ENCODE measurements around the gene ASTN2. TPM values are rescaled to one million over a fixed set of nuclear protein-coding genes. Genes with fewer than 3 reads are reported as not detected.
A peak's percentile ranks its signal among the peaks of the same experiment; 100 is the strongest.

The ASTN2 gene
- total RNA-seq, 4 donors from 2014 or later = 3.0 to 7.0 (median 5.2) TPM

DNA sequence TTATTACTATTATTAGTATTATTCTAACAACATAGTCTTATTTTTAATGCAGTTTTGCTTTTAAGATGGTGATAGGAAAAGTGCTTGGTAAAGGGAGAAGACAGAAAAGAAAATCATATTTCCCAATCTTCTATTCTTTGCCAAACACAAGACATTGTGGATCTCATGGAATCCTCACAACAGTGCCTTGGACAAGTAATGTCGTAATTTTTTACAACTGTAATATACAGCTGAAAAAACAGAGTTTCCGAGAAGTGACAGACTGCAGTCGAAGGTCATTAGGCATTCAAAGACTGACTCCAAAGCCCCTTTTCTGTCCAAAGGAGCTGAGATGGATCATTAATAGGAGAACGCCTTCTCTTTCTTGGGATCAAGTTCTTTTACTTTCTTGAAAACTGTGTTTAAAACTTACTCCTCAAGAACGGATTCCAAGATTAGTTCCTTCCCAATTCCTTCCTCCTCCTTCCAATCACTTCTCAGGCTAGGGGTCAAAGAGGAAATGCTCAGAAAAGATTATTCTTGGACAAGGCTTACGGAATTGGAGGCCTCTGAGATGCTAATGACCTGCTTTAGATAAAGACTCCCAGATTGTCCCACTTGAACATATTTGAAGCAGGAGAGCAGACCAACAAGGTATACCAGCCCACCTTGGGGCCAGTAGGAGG is 752.1 kb downstream of the ASTN2 start:
- Histone ChIP-seq H3K9me3 (no peaks in the 10 kb centered on the region), H3K4me3 (no peak overlapping the region), H3K27me3 (no peaks in the 10 kb centered on the region), H3K4me1 (peaks cover 0 to 22% (median 1%) of the 10 kb centered on the region in 4 donors), H3K36me3 (no peaks in the 10 kb centered on the region), H3K27ac (peak overlapping the region in 2 of 4 donors; percentile 31 to 50)
- WGBS, 2 donors (ENCODE audit: low coverage in 1 of 2) = 38 to 66% methylated on average over 4 to 6 of the region's 6 CpGs
- intact Hi-C loops (cut with DNase I; ENCODE audit: low total_unique reads) = no loop called here
- in situ Hi-C loops (cut with MboI; ENCODE audit: low pct_ligation_motif_present in 1 of 4, low pct_unique_long_range_greater_than_20kb in 1 of 4, low sequenced_read_pairs in 3 of 4) = loop anchor here in 3 of 4 donors (25.0 kb wide), 3 partner anchors 500 to 1075 kb away; partner anchors contain the start of gene PAPPA (in 3 of the 3)
- TF ChIP-seq EP300 (IDR thresholded peaks at IDR 0.05; ENCODE audit: low read depth) = no peak
- no peak for TF ChIP-seq POLR2A (IDR thresholded peaks at IDR 0.05)
- no peak for TF ChIP-seq POLR2AphosphoS5 (IDR thresholded peaks at IDR 0.05)
- TF ChIP-seq, protein P1, sequence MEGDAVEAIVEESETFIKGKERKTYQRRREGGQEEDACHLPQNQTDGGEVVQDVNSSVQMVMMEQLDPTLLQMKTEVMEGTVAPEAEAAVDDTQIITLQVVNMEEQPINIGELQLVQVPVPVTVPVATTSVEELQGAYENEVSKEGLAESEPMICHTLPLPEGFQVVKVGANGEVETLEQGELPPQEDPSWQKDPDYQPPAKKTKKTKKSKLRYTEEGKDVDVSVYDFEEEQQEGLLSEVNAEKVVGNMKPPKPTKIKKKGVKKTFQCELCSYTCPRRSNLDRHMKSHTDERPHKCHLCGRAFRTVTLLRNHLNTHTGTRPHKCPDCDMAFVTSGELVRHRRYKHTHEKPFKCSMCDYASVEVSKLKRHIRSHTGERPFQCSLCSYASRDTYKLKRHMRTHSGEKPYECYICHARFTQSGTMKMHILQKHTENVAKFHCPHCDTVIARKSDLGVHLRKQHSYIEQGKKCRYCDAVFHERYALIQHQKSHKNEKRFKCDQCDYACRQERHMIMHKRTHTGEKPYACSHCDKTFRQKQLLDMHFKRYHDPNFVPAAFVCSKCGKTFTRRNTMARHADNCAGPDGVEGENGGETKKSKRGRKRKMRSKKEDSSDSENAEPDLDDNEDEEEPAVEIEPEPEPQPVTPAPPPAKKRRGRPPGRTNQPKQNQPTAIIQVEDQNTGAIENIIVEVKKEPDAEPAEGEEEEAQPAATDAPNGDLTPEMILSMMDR (IDR thresholded peaks at IDR 0.05) = no peak
- DNase-seq = no peak

DNA sequence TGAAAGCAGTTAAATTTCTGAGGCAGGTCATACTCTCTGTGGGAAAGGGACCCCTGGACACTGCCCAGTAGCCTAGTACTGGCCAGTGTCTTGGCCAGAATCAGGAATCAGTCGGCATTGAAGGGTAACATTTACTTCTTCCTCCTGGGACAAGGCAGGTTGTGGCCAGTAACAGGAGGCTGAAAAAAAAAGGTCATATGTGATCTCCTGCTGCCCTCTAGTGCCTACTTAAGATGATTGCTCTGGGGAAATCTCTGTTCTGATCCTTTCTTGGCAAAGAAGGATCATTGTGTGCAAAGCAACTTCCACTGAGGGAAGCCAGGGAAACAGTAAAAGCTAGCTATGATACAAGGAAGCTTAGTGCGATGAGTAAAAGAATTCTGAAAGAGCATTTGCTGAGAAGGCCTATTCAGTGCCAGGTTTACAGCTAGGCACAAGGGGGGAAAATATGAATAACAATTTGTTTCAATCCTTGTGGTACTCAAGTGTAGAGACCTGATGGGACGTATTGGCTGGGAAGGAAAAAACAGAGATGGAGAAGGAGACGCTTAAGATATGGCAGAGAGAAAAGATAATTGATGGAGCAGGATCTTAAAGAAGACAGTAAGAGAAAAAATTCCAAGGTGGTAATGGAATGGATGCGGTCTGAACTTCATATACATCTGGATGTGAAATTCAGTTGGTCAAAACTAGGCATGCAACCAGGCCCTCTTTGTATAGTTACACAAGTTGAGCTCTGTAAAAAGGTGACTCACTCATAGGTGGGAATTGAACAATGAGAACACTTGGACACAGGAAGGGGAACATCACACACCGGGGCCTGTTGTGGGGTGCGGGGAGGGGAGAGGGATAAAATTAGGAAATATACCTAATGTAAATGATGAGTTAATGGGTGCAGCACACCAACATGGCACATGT is 753.6 kb downstream of the ASTN2 start:
- in situ Hi-C loops (cut with MboI; ENCODE audit: low pct_ligation_motif_present in 1 of 4, low pct_unique_long_range_greater_than_20kb in 1 of 4, low sequenced_read_pairs in 3 of 4) = loop anchor here in 3 of 4 donors (25.0 kb wide), 3 partner anchors 499 to 1074 kb away; partner anchors contain the start of gene PAPPA (in 3 of the 3)
- TF ChIP-seq, protein P1 (IDR thresholded peaks at IDR 0.05) = peak; percentile 67 to 73 (median 69)
- no peak for TF ChIP-seq POLR2AphosphoS5 (IDR thresholded peaks at IDR 0.05)
- TF ChIP-seq EP300 (IDR thresholded peaks at IDR 0.05; ENCODE audit: low read depth) = no peak
- no peak for TF ChIP-seq POLR2A (IDR thresholded peaks at IDR 0.05)
- intact Hi-C loops (cut with DNase I; ENCODE audit: low total_unique reads) = no loop called here

GRCh38 chr9:116658265-116658664 is 756.6 kb downstream of the ASTN2 start:
- TF ChIP-seq POLR2AphosphoS5 (IDR thresholded peaks at IDR 0.05) (no peak), POLR2A (IDR thresholded peaks at IDR 0.05) (no peak), EP300 (IDR thresholded peaks at IDR 0.05; ENCODE audit: low read depth) (no peak)
- TF ChIP-seq, protein P1 (IDR thresholded peaks at IDR 0.05) = no peak
- H3K4me3 ChIP-seq = no peak overlapping the region
- H3K27ac ChIP-seq = no peak overlapping the region
- WGBS, 2 donors (ENCODE audit: low coverage in 1 of 2) = 98% methylated on average over 2 of the region's 2 CpGs; no CpG with 5 or more reads in 1 of the 2 donors
- in situ Hi-C loops (cut with MboI; ENCODE audit: low pct_ligation_motif_present in 1 of 4, low pct_unique_long_range_greater_than_20kb in 1 of 4, low sequenced_read_pairs in 3 of 4) (loop anchor here in 3 of 4 donors (25.0 kb wide), 3 partner anchors 496 to 1071 kb away; partner anchors contain the start of gene PAPPA (in 3 of the 3)), intact Hi-C loops (cut with DNase I; ENCODE audit: low total_unique reads) (loop anchor here (10.0 kb wide), 1 partner anchor 1063 kb away; no protein-coding TSS in a partner anchor)
- H3K4me1 ChIP-seq = peaks cover 0 to 17% (median 1%) of the 10 kb centered on the region in 4 donors
- no peaks in the 10 kb centered on the region for H3K9me3 ChIP-seq
- H3K36me3 ChIP-seq = no peaks in the 10 kb centered on the region
- no peaks in the 10 kb centered on the region for H3K27me3 ChIP-seq
- no peak for DNase-seq

More for the DNA sequence above, 753.6 kb downstream of the ASTN2 start:
- Histone ChIP-seq H3K9me3 (no peaks in the 10 kb centered on the region), H3K4me3 (no peak overlapping the region), H3K4me1 (peaks cover 0 to 22% (median 1%) of the 10 kb centered on the region in 4 donors), H3K27me3 (no peaks in the 10 kb centered on the region), H3K27ac (no peak overlapping the region), H3K36me3 (no peaks in the 10 kb centered on the region)
- DNase-seq = no peak
- 63 to 69% methylated on average over 5 to 7 of the region's 7 CpGs for WGBS, 2 donors (ENCODE audit: low coverage in 1 of 2)

Data from transverse colon (tissue), 4 donors.